Tibial artery (tissue), 4 donors: Measurements from ENCODE around the gene CCL23.

Source experiments
- DNase-seq, 2 donors: peaks; one replicate each; pipeline ENCODE4 v3.0.0-alpha.2; 2019
- H3K27ac ChIP-seq, 2 donors: fragments of 200-600 bp; sonication (generic) in 1 of 2; 1 replicate in 1 of 2; 2 replicates in 1 of 2; pipeline ENCODE4 v1.5.1; 2018 to 2019; ENCODE audit warnings: mild to moderate bottlenecking in 1 of 2
- H3K27me3 ChIP-seq, 2 donors: fragments of 200-600 bp; sonication (generic) in 1 of 2; one replicate each; pipeline versions ENCODE4 v1.5.1 to v1.6.0; 2016 to 2019
- H3K36me3 ChIP-seq, 3 donors: fragments of 200-600 bp; sonication (generic) in 2 of 3; one replicate each; pipeline ENCODE4 v1.5.1; 2016 to 2019; ENCODE audit warnings: mild to moderate bottlenecking in 2 of 3
- H3K4me1 ChIP-seq, 4 donors: fragments of 200-600 bp; sonication (generic) in 2 of 4; 1 replicate in 3 of 4; 2 replicates in 1 of 4; pipeline ENCODE4 v1.5.1; 2016 to 2019
- H3K4me3 ChIP-seq, 2 donors: fragments of 200-600 bp; sonication (generic) in 1 of 2; 1 replicate in 1 of 2; 2 replicates in 1 of 2; pipeline ENCODE4 v1.5.1; 2018 to 2019; ENCODE audit warnings: mild to moderate bottlenecking in 2 of 2
- H3K9me3 ChIP-seq, 3 donors: fragments of 200-600 bp; sonication (generic) in 1 of 3; one replicate each; pipeline ENCODE4 v1.5.1; 2016 to 2019
- CTCF ChIP-seq, 2 experiments: fragments of 200-600 bp in 1 of 2; fragments of 450-650 bp in 1 of 2; IDR thresholded peaks; one replicate each; pipeline ENCODE4 v1.5.1; 2017 to 2019; ENCODE audit warnings: antibody characterized with exemption in 2 of 2, mild to moderate bottlenecking in 1 of 2, moderate library complexity in 1 of 2
- intact Hi-C: fragments of 100-400 bp; cut with DNase I; formaldehyde crosslinking; loops from one replicate; pipeline ENCODE4 v1.15.0; 2023; ENCODE audit warnings: low total_unique reads

Gene CCL23

GRCh38 chr17:36057911-36058310 is 40.1 kb upstream of the CCL23 start:
- no peaks in the 10 kb centered on the region for H3K9me3 ChIP-seq
- intact Hi-C loops, result no loop called here
- no peaks in the 10 kb centered on the region for H3K27me3 ChIP-seq
- H3K4me1 ChIP-seq, result no peaks in the 10 kb centered on the region
- TF ChIP-seq CTCF (IDR thresholded peaks at IDR 0.05), result no peak
- no peak for DNase-seq
- no peaks in the 10 kb centered on the region for H3K36me3 ChIP-seq
- H3K27ac ChIP-seq, result no peak overlapping the region
- no peak overlapping the region for H3K4me3 ChIP-seq

GRCh38 chr17:36055921-36056520 is 38.2 kb upstream of the CCL23 start:
- Histone ChIP-seq H3K36me3 (no peaks in the 10 kb centered on the region), H3K27me3 (no peaks in the 10 kb centered on the region), H3K27ac (no peak overlapping the region), H3K4me1 (no peaks in the 10 kb centered on the region), H3K9me3 (peaks cover 0 to 3% (median 0%) of the 10 kb centered on the region in 3 donors), H3K4me3 (no peak overlapping the region)
- no peak for DNase-seq
- intact Hi-C loops, result no loop called here
- TF ChIP-seq CTCF (IDR thresholded peaks at IDR 0.05), result no peak

- H3K27ac ChIP-seq, result no peak overlapping the region
- TF ChIP-seq CTCF (IDR thresholded peaks at IDR 0.05), result no peak
- no peaks in the 10 kb centered on the region for H3K4me1 ChIP-seq
- no peak overlapping the region for H3K4me3 ChIP-seq
- H3K36me3 ChIP-seq, result no peaks in the 10 kb centered on the region
- DNase-seq, result no peak
- intact Hi-C loops, result no loop called here
- no peaks in the 10 kb centered on the region for H3K27me3 ChIP-seq
- H3K9me3 ChIP-seq, result peaks cover 0 to 7% (median 3%) of the 10 kb centered on the region in 3 donors
These were observed 37.4 kb upstream of the CCL23 start for GRCh38 chr17:36055171-36055570.

- no peak for TF ChIP-seq CTCF (IDR thresholded peaks at IDR 0.05)
- Histone ChIP-seq H3K4me1 (no peaks in the 10 kb centered on the region), H3K36me3 (no peaks in the 10 kb centered on the region), H3K4me3 (no peak overlapping the region), H3K27me3 (no peaks in the 10 kb centered on the region), H3K27ac (no peak overlapping the region), H3K9me3 (peaks cover 3 to 20% (median 16%) of the 10 kb centered on the region in 3 donors)
- no peak for DNase-seq
- intact Hi-C loops, result no loop called here
These were observed 31.9 kb upstream of the CCL23 start for GRCh38 chr17:36049643-36050042.

- H3K9me3 ChIP-seq, result peaks cover 3 to 20% (median 16%) of the 10 kb centered on the region in 3 donors
- no peak for TF ChIP-seq CTCF (IDR thresholded peaks at IDR 0.05)
These were observed 30.3 kb upstream of the CCL23 start for GRCh38 chr17:36048066-36048465.

GRCh38 chr17:36036235-36036634 is 18.5 kb upstream of the CCL23 start:
- Histone ChIP-seq H3K36me3 (no peaks in the 10 kb centered on the region), H3K27ac (no peak overlapping the region), H3K4me3 (no peak overlapping the region), H3K4me1 (no peaks in the 10 kb centered on the region), H3K27me3 (no peaks in the 10 kb centered on the region), H3K9me3 (no peaks in the 10 kb centered on the region)
- intact Hi-C loops, result no loop called here
- TF ChIP-seq CTCF (IDR thresholded peaks at IDR 0.05), result no peak
- no peak for DNase-seq

More at GRCh38 chr17:36048066-36048465, 30.3 kb upstream of the CCL23 start:
- intact Hi-C loops, result no loop called here
- Histone ChIP-seq H3K36me3 (no peaks in the 10 kb centered on the region), H3K27ac (no peak overlapping the region), H3K27me3 (no peaks in the 10 kb centered on the region), H3K4me1 (no peaks in the 10 kb centered on the region), H3K4me3 (no peak overlapping the region)
- DNase-seq, result no peak
